Activated T-cell treated with anti-CD3 and anti-CD28 coated beads for 24 hours (primary cell): ENCODE measurements around the gene TAGLN2.

Source experiments
- DNase-seq: peaks from one replicate; pipeline ENCODE4 v3.0.0-alpha.2; 2020; ENCODE audit warnings: low read depth

Gene TAGLN2

DNA sequence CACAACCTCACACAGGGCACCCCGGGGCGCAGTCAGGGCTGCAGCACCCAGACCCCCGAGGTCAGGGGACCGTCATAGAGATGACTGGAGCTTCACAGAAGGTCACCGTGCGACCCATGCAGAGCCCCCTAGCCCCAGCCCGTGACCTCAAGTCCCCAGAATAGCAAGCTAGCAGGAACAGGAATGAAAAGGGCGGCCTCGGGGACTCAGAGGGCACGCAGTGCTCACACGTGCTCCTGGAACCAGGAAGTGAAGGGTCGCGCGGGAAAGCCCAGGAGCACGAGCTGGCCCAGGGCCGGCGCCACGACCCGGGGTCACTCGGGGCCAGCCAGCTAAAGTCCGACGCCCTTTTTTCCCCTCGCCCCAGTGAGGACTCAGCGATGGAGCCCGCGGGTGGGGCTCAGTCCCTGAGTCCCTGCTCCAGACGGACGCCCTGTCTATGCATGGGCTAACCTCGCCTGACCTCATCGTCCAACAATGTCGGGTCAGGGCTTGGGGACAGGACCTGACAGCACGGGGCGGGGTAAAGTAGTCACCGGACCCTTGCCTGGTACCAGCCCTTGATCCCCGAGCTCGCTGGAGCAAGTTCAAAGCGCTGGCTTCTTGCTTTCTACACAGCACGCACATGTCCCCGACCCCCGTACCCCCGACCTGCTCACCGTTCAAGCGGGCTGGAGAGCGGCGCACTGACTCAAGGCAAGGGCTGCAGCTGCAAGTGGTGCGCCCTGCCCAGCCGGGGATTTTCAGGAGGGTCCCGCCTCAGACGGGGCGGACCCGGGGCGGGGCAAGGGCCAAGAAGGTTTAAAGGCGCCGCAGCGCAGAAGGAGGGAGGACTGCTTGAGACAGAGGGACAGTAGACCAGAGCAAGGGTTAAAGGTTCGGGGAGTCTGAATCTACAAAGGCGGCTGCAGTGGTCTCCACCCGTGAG, at the start of gene TAGLN2:
Gene TAGLN2 (minus strand): TSS at position 717 of the 928 bp plus-strand sequence. CDS start 4,998 bp downstream, outside the sequence.
- DNase-seq, result peak; percentile 85

DNA sequence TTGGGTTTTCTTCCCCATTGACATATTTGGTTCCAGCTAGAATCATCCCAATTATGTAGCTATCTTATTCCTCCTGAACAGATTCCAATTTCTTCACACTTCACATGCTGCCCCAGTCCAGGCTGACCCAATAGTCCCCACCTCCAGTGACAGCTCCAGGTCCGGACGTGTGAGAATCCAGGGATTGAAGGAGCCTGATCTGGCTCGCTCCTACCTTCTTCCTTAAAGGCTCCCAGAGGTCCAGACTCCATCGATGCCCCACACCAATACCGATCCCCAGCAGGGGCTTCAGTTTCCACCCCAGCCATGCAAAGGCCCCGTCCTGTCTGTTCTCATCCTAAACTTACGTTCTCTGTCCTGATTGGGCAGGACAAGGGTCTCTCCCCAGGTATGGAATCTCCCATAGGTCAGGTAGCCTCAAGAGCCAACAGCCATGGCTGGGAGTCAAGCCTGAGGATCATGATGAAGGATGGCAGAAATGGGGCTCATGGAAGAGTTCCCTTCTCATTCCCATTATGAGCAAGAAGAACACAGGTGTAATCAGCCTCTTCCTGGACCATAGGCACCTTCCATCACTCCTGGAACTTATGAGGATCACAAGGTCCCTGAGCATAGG, 49.2 kb upstream of the TAGLN2 start:
- DNase-seq, result no peak

DNA sequence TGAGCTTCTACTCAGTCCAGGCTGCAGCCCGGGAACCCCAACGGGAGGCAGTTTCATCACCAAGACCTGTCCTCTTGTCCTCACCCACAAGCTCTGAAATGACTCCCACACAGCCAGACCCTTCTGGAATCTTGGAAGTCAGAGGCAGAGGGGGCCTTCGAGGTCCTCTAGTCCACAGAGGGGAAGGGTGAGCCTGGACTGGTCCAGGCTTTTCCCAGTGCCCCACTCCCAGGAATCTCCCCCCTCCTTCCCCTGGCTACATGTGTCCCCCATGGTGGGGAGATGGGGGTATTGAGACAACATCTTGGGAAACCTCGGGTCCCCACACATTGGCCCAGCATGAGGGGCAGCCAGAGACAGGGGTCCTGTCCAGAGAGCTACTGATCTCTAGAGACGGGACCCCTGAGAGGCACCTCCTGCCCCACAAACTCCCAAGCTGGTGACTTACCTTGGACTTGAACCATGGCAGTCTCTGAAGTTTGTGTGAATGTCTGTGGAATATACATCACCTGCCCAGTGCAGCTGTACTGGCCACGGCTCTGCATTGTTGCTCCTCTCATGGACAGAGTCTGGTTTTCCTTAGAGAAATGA, 48.1 kb upstream of the TAGLN2 start:
- DNase-seq, result no peak

DNA sequence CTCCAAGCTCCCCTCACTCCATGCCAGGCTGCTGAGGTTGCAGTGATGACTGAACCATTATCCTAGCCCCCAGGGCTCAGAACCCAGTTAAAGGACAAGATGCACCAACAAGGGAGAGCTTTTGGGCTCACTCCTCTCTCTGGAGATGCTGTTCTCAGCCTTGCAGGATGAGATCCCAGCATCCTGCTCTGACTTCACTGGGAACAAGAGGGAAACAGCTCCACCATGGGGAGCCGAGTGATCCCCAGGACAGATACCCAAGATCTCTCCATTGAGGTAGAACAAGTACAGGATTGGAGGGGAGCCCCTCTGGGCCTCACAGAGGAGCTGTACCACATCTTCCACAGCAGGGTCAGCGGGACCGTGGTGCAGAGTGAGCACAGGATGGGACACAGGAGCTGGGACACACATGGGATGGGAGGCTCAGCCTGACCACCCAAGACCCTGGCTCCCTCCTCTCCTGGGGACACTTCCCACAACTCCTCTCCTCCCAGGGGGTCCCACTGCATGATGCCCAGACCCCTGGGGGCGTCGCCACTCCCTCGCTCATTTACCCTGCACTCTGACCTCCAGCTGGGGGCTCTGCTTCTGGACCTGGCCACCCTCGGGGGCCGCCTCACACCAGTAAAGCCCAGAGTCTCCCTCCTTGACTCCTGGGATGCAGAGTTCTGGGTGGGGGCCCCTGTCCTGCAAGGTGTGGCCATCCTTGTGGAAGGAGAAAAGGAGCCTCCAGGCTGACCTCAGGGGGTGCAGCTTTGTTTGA, 47.3 kb upstream of the TAGLN2 start:
- no peak for DNase-seq

DNA sequence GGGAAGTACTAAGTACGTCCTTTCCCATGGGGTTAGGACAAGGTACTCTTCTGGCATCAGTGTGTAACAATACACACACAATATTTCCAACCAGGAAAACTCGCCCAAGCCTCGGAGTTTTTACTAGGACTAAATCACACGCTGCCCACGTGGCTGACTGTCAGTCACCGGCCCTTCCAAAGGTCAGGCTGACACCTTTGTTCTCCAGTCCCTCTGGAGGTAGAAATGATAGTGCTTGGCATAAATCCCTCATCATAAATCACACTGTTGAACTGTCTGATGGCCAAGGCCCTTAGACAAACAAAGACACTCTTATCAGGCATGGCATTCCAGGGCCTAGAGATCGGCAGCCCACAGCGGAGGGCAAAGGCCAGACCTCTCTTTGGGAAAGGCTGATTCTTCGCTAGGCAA, 45.6 kb upstream of the TAGLN2 start:
- DNase-seq, result no peak

DNA sequence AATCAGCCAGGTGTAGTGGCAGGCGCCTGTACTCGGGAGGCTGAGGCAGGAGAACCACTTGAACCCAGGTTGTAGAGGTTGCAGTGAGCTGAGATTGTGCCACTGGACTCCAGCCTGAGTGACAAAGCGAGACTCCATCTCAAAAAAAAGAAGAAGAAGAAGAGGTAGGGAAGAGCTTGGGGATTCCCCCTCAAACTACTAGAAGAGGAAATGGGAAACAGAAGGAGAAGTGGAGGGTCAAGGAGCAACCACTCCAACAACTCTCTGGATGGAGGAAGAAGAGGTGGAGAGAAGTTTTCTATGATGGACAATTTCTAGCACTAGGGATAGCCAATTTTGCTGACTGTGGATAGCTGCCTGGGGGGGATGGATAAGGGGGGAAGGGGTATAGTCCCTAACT, 43.6 kb upstream of the TAGLN2 start:
- no peak for DNase-seq

DNA sequence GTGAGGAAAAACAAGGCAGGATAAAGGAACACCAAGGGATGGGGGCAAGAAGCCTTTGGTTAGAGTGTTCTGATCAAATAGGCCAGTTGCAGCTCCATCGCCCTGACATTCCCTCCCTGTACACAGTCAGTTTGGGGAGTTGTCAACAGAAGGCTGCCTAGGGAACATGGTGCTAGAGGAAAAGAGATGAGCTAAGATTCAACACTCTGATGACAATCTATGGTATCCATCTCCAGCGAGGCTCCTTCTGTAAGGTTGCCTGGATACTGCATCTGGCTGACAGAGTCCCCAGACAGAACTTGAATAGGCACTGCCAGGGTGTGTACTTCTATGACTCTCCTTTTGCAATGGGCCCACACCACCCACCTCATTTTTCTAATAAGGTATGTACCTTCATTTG, 40.0 kb upstream of the TAGLN2 start:
- no peak for DNase-seq

DNA sequence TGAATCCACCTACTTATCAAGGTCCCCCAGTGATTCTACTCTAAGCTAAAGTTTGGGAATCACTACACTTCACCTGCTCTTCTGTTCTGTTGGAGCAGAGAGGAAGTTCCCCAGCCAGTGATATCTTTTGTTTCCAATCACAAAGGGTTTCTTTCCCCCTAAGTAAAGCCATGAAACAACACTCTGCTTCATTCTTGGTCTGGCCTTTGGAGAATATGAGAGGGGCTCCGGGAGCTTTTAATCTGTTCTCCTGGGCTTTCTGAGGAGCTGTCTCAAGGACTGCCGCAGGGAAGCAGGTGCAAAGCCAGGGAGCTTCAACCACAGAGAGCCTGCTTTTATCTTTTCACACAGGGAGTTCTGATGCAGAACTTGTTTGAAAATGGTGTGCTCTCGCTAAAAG, 38.8 kb upstream of the TAGLN2 start:
- no peak for DNase-seq

DNA sequence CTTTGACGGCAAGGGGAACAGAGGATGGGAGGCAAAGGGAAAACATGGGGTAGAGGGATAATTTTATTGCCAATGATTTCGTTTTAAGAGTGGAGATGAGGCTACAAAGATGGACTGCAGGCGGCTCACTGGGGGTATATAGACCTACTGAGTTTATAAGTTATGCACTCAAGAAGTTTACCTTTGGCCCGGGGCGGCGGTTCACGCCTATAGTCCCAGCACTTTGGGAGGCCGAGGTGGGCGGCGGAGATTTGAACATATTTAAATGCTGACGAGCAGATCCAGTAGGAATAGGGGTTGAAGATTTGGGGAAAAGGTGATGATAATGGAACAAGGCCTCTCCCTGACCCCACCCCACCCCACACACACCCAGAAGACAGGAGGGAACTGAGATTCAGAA, 36.9 kb upstream of the TAGLN2 start:
- DNase-seq, result no peak

DNA sequence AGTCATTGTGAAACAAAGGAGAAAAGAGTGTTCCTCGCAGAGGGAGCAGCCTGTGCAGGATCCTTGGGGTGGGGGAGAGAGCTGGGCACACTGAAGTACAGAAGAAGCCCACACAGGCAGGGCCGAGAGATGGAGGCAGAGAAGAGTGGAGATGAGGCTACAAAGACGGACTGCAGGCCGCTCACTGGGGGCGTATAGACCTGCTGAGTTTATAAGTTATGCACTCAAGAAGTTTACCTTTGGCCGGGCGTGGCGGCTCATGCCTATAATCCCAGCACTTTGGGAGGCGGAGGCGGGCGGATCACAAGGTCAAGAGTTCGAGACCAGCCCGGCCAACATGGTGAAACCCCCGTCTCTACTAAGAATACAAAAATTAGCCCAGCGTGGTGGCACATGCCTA, 36.3 kb upstream of the TAGLN2 start:
- DNase-seq, result no peak

DNA sequence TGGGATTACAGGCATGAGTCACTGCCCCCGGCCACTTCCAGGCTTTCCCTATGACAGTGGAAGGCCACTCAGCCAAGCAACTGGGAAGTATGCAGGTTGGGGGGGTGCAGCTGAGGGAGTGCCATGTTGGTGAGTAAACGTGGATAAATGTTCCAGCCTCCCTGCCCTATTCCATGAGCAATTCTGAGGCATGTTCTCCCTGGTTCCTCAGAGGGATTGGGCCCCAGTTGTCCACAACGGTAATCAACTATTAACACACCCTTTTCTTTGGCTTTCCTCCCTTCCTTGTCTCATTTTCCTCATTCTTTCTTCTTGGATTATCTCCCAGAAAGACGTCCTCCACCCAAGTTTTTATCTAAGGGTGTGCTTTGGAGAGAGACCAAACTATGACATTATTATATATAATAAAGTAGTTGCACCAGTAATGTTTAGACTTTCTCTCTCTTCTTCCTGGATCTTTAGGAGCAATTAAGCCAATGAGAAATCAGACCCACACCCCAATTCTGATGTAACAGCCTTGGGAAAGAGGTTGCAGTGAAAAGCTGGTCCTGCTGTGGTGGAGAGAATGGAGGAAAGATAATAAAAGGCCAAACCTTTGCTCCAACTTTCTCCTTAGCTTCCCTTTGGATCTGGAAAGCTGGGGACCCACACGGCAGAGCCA, 35.5 kb upstream of the TAGLN2 start:
- DNase-seq, result no peak

DNA sequence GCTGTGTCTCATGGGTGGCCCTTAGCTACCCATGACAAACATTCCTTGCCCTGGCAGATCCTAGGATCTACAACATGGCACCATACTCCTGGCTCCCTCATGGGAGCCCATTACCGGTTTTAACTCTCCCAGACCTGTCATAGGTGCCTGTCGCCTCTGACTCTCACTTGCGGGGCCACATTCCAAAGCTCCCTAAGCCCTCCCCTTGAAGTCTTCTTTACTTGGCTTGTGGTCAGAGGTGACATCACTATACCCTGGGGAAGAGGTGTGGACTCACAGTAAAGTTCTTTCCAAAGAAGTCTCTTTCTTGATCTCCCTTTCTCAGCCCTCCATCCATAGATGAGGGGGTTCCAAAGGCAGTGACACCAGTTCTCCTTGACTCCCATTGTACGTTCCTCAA, 34.1 kb upstream of the TAGLN2 start:
- no peak for DNase-seq

DNA sequence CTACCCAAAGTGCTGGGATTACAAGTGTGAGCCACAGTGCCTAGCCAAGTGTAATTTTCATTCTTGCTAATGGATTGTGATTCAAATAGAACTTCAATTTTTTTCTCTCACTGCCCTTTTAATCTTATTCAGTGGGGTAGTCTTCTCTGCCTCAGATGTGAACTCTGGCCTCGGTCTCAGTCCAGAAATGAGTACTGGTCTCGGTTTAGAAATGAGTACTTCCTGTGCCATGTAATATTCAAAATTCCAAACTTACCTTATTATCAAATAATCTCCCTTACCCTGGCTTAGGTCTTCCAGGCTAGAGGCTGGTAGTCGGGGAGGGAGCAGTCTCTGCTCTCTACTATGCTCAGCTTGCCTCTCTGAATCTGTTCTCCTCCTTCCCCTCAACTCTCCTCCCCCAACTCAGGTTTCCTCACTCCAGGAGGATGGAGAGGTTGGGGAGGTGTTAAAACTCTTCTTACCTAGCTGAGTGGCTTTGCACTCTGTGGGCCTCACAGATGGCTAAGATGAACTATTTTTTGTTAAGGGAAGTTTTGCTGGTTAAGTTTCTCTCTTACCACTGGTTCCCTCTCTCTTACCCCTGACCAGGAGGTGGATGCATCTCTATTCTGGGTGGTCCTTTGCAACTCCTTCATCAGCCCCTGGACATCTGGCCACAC, 33.5 kb upstream of the TAGLN2 start:
- DNase-seq, result no peak

DNA sequence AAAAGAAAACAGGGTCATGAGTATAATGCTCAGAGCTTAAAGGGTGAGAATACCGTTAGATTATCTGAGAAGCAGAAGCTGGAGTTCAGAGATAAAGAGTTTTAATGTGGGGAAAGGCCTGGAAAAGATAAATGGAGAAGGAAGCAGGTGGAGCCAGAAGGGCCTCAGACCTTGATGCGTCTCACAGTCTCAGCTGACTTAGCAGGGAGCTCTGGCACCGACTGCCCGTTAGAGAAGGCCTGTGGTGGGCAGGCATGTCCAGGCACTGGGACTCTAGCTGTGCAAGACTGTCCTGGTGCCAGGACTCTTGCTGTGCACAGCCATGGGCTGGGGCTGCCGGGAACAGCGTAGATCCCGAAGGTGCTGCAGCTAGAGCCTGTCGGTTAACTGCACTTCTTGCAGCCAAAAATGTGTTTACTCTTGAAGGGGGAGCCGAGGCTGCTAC, 32.5 kb upstream of the TAGLN2 start:
- DNase-seq, result no peak

DNA sequence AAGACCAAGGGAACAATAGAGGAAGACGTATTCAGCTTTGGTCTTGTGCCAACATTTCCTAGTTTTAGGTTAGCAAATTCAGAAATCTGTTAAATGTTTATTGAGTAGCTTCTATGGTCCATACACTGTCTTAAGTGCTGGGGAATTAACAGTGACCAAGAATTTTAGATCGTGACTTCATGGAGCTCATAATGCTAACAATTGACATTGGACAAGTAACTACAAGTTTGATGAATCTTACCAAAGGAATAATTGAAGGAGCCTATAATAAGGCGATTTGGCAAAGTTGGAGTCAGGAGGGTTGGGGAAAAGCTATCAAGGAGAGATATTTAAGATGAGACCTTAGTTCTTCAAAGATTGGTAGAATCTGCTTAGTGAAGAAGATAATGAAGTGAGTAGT, 30.1 kb upstream of the TAGLN2 start:
- no peak for DNase-seq

DNA sequence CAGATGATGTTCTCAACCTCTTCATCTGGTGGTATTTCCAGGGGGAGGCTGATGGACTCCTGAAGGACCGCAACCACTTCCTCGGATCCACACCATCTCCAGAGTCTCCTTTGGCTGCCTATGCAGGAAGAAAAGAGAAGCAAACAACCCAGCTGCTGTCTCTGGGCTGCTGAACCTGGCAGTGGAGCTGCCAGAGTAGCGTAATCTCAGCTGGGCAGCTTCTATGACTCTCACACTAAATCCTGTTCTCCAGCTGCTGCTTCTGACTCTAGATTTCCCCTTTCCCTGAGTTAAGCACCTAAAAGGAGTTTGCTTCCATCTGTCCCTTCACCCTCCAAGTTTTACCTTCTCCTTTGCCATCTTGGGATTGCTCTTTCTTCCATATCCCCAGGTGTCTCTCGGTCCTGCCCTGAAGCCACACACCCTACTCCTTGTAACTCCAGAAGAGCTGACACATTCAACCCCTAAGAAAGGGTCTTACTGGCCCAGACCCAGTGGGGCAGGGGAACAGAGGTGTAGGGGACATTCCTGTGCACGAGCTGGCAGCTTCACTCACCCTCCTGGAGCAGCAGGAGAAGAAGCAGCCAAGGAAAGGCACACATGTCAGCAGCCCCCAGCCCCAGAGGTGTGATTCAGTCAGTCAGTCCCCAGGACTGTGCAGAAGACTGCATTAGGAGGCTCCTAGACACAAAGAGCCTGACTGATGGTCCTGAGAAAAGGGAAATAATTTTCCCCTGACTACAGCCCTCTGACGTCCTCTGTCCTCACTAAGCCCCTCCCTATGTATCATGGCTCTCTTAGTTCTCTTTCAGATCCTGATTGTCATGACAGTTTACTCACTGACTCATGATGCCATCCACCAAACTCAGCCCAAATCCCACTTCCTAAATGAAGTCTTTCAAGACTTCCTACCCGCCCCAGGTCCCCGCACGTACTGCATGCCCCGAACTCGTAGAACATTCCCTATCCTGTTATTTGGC, 28.5 kb upstream of the TAGLN2 start, which contains the start of gene SLAMF9:
Gene SLAMF9 (minus strand): TSS at position 702 of the 980 bp plus-strand sequence. CDS start 100 bp downstream, at position 602.
- DNase-seq, result no peak

DNA sequence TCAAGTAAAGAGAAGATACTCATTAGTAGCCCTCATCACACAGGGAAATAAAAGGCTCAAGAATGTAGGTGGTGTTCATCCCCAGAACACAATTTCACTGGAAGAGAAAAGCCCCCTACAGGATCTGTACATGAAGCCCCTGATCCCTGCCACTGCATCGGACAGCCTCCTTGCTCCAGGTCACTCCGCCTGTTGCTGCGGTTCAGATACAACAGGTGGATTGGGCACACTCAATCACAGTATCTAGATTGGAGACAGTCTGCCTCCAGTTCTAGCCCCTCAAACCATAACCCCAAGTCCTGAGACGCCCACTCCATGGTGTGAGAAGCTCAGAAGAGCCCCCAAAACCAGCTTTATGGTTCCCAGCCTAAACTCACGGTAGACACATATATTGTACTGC, 27.6 kb upstream of the TAGLN2 start:
- DNase-seq, result no peak

DNA sequence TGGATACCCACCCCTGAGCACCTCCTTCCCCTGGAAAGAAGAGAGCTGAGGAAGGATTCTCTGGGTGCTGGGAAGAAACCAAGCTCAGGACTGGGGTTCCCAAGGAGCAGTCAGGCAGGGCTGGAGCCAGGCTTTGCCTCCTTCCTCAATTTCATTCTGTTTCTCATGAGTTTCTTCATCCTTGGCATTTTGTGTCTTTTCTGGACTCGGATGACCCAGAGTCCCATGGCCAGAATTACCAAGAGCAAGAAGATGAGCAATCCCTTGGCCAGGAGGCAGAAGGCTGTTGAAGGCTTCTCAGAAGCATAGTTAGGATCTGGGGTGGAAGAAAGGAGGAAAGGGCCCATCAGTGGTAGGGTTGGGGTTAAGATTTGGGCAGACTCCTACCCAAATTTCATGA, 26.2 kb upstream of the TAGLN2 start:
- DNase-seq, result no peak

DNA sequence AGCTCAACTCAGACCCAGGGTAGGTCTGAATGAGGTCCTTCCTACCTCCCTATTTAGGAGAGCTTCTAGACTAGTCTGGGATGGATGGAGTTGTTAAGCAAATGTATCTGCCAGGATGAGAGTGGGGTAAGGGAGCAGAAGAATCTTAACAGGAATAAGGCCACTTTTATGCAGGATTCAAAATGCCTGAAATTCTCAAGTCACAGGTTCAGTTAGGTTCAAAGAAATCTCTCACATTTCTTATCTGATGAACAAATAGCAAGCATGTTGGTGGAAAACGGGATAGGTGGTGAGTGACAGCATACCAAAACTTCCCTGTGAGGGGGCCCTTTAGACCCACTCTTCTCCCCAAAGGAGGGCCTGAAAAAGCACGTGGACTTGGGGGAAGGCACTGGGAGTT, 25.7 kb upstream of the TAGLN2 start:
- no peak for DNase-seq

DNA sequence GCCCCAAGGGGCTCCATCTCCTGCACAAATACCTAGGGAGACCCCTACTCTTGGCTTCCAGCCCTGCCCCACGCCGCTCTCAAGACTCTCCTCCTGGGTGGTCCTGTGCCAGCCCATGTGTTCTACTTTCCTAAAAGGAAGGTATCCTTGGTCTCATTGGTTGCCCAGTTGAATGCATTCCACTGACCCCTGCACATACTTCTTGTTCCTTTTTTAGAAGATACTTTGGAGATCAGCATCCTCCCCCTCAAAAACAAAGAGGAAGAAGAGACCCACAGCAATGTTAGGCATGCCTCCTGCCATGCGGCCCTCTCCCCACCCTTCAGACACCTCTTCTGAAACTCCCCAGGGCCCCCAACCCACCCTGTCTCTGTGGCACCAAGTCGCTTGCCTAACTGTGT, 24.7 kb upstream of the TAGLN2 start:
- no peak for DNase-seq
